ENCODE results near the gene SEC22A. TPM values are rescaled to one million over a fixed set of nuclear protein-coding genes. Genes with fewer than 3 reads are reported as not detected.

Gene SEC22A
- polyA plus RNA-seq, 1 of the 3 experiments (the other 2 are of a cell fraction): 13.0 TPM

DNA sequence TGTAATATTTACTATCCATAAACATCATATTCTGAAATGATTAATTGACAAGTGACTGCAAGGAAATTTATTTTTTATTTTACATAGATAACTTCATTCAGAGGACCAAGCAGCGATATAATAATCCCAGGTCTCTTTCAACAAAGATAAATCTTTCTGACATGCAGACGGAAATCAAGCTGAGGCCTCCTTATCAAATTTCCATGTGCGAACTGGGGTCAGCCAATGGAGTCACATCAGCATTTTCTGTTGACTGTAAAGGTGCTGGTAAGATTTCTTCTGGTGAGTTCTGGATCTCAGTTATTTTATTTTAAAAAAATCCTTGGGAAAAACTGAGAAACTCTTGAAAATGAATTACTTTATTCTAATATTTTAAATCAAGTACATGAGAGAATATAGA, 23.3 kb downstream of the SEC22A start:
- Histone ChIP-seq H3K27me3 (ENCODE audit: insufficient read depth) (no peaks in the 10 kb centered on the region), H3K27ac (ENCODE audit: low read depth in 2 of 2, low read length in 1 of 2) (no peak overlapping the region), H3K4me3 (ENCODE audit: low read depth in 2 of 2, low read length in 1 of 2) (no peak overlapping the region), H3K9me2 (no peaks in the 10 kb centered on the region), H2AFZ (ENCODE audit: low read depth) (no peak overlapping the region), H3F3A (replicated peaks; ENCODE audit: insufficient read depth) (peaks cover 4% of the 10 kb centered on the region), H3K9me3 (0 out of 2 replicates have a peak, but pooled peaks cover 10% of the 10 kb centered on the region), H3K9ac (no peak overlapping the region), H3K4me2 (no peak overlapping the region), H3K4me1 (ENCODE audit: control insufficient read depth in 1 of 2, insufficient read depth in 2 of 2, low read depth in 1 of 2, low read length in 1 of 2) (no peaks in the 10 kb centered on the region), H3K79me2 (ENCODE audit: insufficient read depth) (peaks cover 9% of the 10 kb centered on the region; the same call in 1 of the 2 replicates), H4K20me1 (ENCODE audit: insufficient read depth) (no peaks in the 10 kb centered on the region), H3K36me3 (replicated peaks in 1 of 2; ENCODE audit: control insufficient read depth in 1 of 2, insufficient read depth in 2 of 2, low read length in 1 of 2) (peaks cover 10 to 34% of the 10 kb centered on the region in 2 experiments)
- no peak for DNase-seq
- 95% methylated on average over 3 of the region's 3 CpGs for WGBS (ENCODE audit: low lambda C conversion rate)
- TF ChIP-seq, protein P1, sequence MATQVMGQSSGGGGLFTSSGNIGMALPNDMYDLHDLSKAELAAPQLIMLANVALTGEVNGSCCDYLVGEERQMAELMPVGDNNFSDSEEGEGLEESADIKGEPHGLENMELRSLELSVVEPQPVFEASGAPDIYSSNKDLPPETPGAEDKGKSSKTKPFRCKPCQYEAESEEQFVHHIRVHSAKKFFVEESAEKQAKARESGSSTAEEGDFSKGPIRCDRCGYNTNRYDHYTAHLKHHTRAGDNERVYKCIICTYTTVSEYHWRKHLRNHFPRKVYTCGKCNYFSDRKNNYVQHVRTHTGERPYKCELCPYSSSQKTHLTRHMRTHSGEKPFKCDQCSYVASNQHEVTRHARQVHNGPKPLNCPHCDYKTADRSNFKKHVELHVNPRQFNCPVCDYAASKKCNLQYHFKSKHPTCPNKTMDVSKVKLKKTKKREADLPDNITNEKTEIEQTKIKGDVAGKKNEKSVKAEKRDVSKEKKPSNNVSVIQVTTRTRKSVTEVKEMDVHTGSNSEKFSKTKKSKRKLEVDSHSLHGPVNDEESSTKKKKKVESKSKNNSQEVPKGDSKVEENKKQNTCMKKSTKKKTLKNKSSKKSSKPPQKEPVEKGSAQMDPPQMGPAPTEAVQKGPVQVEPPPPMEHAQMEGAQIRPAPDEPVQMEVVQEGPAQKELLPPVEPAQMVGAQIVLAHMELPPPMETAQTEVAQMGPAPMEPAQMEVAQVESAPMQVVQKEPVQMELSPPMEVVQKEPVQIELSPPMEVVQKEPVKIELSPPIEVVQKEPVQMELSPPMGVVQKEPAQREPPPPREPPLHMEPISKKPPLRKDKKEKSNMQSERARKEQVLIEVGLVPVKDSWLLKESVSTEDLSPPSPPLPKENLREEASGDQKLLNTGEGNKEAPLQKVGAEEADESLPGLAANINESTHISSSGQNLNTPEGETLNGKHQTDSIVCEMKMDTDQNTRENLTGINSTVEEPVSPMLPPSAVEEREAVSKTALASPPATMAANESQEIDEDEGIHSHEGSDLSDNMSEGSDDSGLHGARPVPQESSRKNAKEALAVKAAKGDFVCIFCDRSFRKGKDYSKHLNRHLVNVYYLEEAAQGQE (IDR thresholded peaks at IDR 0.05; ENCODE audit: low read depth, low read length): no peak
- TF ChIP-seq EP300 (IDR thresholded peaks at IDR 0.05; ENCODE audit: borderline replicate concordance in 1 of 2, low read depth in 1 of 2, low read length in 1 of 2) (no peak), GATA2 (CRISPR knock-in tag; IDR thresholded peaks at IDR 0.05) (no peak), FOXM1 (IDR thresholded peaks at IDR 0.05; ENCODE audit: low read depth) (no peak), MEF2A (IDR thresholded peaks at IDR 0.05; ENCODE audit: borderline replicate concordance, low read depth) (no peak), GABPA (IDR thresholded peaks at IDR 0.05; ENCODE audit: low read depth) (no peak), SIN3A (IDR thresholded peaks at IDR 0.05; ENCODE audit: borderline replicate concordance, low read depth, low read length) (no peak), TEAD4 (IDR thresholded peaks at IDR 0.05; ENCODE audit: borderline replicate concordance, insufficient read depth) (no peak), NRF1 (IDR thresholded peaks at IDR 0.05; ENCODE audit: low read depth, low read length) (no peak), EZH2phosphoT487 (IDR thresholded peaks at IDR 0.05; ENCODE audit: borderline replicate concordance, low read depth) (no peak), RCOR1 (IDR thresholded peaks at IDR 0.05; ENCODE audit: low read length) (no peak)
- TF ChIP-seq, protein P2, sequence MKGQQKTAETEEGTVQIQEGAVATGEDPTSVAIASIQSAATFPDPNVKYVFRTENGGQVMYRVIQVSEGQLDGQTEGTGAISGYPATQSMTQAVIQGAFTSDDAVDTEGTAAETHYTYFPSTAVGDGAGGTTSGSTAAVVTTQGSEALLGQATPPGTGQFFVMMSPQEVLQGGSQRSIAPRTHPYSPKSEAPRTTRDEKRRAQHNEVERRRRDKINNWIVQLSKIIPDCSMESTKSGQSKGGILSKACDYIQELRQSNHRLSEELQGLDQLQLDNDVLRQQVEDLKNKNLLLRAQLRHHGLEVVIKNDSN (IDR thresholded peaks at IDR 0.05; ENCODE audit: borderline replicate concordance, low read depth): no peak
- TF ChIP-seq, protein P3, sequence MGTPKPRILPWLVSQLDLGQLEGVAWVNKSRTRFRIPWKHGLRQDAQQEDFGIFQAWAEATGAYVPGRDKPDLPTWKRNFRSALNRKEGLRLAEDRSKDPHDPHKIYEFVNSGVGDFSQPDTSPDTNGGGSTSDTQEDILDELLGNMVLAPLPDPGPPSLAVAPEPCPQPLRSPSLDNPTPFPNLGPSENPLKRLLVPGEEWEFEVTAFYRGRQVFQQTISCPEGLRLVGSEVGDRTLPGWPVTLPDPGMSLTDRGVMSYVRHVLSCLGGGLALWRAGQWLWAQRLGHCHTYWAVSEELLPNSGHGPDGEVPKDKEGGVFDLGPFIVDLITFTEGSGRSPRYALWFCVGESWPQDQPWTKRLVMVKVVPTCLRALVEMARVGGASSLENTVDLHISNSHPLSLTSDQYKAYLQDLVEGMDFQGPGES (IDR thresholded peaks at IDR 0.05; ENCODE audit: low read depth, low read length): no peak
- TF ChIP-seq, protein P4, sequence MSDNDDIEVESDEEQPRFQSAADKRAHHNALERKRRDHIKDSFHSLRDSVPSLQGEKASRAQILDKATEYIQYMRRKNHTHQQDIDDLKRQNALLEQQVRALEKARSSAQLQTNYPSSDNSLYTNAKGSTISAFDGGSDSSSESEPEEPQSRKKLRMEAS (IDR thresholded peaks at IDR 0.05; ENCODE audit: low read depth): no peak
- ChIA-PET CTCF (interaction anchor here (1.4 to 1.8 kb wide), 2 partner anchors 189 to 283 kb away, joined by 5 read pairs; no protein-coding TSS in a partner anchor), POLR2A (no interaction called here)

Measured in SK-N-SH (cell line).